Left ventricle myocardium inferior (tissue), 1 donor: ENCODE data around the gene GGA3. TPM values are rescaled to one million over a fixed set of nuclear protein-coding genes. Genes with fewer than 3 reads are reported as not detected.

Experiments used
- DNase-seq: peaks from one replicate; pipeline ENCODE4 v3.0.0-alpha.2; 2020
- H3K27ac ChIP-seq: fragments of 200-600 bp; replicated peaks from 2 replicates; pipeline ENCODE4 v1.8.0; 2021
- H3K27me3 ChIP-seq: fragments of 200-600 bp; 2 replicates; pipeline ENCODE4 v1.8.0; 2021; ENCODE audit warnings: low read depth
- H3K36me3 ChIP-seq: fragments of 200-600 bp; 2 replicates; pipeline ENCODE4 v1.8.0; 2021
- H3K4me1 ChIP-seq: fragments of 200-600 bp; 2 replicates; pipeline ENCODE4 v1.8.0; 2021
- H3K4me3 ChIP-seq: fragments of 200-600 bp; 2 replicates; pipeline ENCODE4 v1.8.0; 2021; ENCODE audit warnings: mild to moderate bottlenecking, moderate library complexity
- H3K9me3 ChIP-seq: fragments of 200-600 bp; replicated peaks from 2 replicates; pipeline ENCODE4 v1.8.0; 2021
- intact Hi-C: fragments of 100-400 bp; cut with micrococcal nuclease; formaldehyde crosslinking; loops from one replicate; pipeline ENCODE4 v1.11.0; 2022
- total RNA-seq: library from RNA; stranded (reverse); fragmentation: NEBNext Ultra II Directional; extraction: Animal tissue kit (Norgen Biotek cat#: 25700); gene quantifications from one replicate; pipeline ENCODE4 v1.2.1, GENCODE V29; 2021
- TF ChIP-seq, protein P1 (sequence below): fragments of 200-600 bp; IDR thresholded peaks from 2 replicates; pipeline ENCODE4 v1.8.0; 2021; ENCODE audit warnings: antibody characterized with exemption, mild to moderate bottlenecking, borderline replicate concordance
- donor health status: DM: no; HTN: yes; CAD: no; lungs with severe emphysema.

The GGA3 gene
- total RNA-seq, 1 donor from 2014 or later, result 18.8 TPM

DNA sequence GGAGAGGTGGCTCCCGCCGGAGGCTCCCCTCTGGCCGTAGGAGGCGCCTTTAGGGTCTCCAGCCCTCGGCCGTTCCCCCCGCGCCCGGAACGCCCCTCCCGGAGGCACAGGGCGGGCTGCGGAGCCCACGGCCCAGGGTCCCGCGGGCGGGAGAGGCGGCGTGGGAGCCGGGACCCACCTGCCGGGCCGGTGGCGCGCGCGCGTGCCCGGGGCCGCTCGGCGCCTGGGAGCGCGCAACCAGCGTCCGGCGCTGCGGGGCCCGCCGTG lies 9.5 kb upstream of the GGA3 start, which contains the start of gene MIF4GD:
TSS of gene MIF4GD (minus strand) at position 266 of the 267 bp plus-strand sequence. CDS start 1,036 bp downstream, outside the sequence.
- peaks cover 21% of the 10 kb centered on the region for H3K36me3 ChIP-seq
- no peaks in the 10 kb centered on the region for H3K9me3 ChIP-seq
- peak within 1 kb of the TSS; percentile 97 for H3K27ac ChIP-seq
- intact Hi-C loops, result no loop called here
- peaks cover 47% of the 10 kb centered on the region for H3K4me1 ChIP-seq
- H3K4me3 ChIP-seq, result peak within 1 kb of the TSS; percentile 90
- no peaks in the 10 kb centered on the region for H3K27me3 ChIP-seq
- no peak for DNase-seq
- TF ChIP-seq, protein P1, sequence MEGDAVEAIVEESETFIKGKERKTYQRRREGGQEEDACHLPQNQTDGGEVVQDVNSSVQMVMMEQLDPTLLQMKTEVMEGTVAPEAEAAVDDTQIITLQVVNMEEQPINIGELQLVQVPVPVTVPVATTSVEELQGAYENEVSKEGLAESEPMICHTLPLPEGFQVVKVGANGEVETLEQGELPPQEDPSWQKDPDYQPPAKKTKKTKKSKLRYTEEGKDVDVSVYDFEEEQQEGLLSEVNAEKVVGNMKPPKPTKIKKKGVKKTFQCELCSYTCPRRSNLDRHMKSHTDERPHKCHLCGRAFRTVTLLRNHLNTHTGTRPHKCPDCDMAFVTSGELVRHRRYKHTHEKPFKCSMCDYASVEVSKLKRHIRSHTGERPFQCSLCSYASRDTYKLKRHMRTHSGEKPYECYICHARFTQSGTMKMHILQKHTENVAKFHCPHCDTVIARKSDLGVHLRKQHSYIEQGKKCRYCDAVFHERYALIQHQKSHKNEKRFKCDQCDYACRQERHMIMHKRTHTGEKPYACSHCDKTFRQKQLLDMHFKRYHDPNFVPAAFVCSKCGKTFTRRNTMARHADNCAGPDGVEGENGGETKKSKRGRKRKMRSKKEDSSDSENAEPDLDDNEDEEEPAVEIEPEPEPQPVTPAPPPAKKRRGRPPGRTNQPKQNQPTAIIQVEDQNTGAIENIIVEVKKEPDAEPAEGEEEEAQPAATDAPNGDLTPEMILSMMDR, result no peak

- TF ChIP-seq, protein P1, result peak; percentile 15
- Histone ChIP-seq H3K27ac (peak overlapping the region; percentile 97), H3K4me3 (peak overlapping the region; percentile 90), H3K9me3 (no peaks in the 10 kb centered on the region), H3K27me3 (no peaks in the 10 kb centered on the region), H3K36me3 (peaks cover 26% of the 10 kb centered on the region), H3K4me1 (peaks cover 47% of the 10 kb centered on the region)
- intact Hi-C loops, result no loop called here
- DNase-seq, result peak; percentile 62
Observed at GRCh38 chr17:75270218-75270965, 9.0 kb upstream of the GGA3 start.

GRCh38 chr17:75269844-75270217 lies 8.4 kb upstream of the GGA3 start:
- H3K4me3 ChIP-seq, result peak overlapping the region; percentile 90
- H3K27ac ChIP-seq, result peak overlapping the region; percentile 97
- peaks cover 47% of the 10 kb centered on the region for H3K4me1 ChIP-seq
- H3K27me3 ChIP-seq, result no peaks in the 10 kb centered on the region
- no peak for DNase-seq
- H3K36me3 ChIP-seq, result peaks cover 31% of the 10 kb centered on the region
- TF ChIP-seq, protein P1, result no peak
- no peaks in the 10 kb centered on the region for H3K9me3 ChIP-seq
- intact Hi-C loops, result no loop called here

DNA sequence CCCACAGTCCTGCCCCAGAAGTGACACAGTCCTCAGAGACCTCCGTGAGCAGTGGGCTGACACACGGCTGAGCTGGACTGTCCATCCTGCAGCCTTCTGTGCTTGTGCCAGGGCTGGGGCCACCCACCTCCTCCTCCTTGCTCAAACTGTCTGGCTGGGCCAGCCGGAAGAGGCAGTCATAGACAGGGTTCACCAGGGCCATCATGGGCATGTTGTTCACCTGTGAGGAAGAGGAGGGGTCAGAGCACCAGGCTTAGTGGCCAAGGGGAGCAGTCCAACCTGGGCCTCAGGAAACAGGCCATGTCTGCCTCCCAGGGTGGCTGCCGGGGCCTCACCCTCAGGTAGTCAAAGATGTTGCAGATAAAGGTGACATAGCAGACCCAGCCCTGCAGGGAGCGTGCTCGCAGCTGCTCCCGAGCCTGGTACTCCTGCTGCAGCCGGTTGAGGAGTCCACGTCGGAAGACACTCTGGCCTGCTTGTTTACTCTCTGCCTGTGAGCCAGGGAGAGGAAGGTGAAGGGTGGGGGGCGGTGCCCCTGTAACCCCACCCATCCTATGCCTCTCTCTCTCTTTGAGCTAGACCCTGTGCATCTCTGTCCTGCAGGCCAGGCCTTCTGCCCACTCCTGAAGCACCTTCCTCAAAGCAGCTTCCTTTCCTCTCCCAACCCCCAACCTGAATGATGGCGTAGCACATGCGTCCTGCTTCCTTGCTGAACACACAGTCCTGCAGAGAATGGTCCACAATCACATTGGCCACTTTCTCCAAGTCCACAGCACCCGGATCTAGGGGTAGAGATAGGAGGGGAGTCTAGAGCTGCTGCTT lies 6.2 kb upstream of the GGA3 start:
- intact Hi-C loops, result no loop called here
- Histone ChIP-seq H3K4me3 (no peak overlapping the region), H3K27ac (no peak overlapping the region), H3K4me1 (peaks cover 46% of the 10 kb centered on the region), H3K27me3 (no peaks in the 10 kb centered on the region), H3K36me3 (peaks cover 47% of the 10 kb centered on the region), H3K9me3 (no peaks in the 10 kb centered on the region)
- DNase-seq, result no peak
- TF ChIP-seq, protein P1, result no peak

DNA sequence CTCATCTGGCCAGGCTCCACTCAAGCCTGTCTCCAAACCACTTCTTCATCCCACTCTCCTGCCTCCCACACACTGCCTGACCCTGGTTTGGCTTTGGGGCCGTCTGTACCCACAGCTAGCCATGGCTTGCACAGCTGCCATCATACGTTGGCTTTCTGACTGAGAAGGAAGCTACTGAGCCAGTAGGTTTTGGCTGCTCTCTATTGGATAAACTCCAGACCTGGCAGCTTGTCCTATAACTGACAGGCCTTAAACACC lies 5.7 kb upstream of the GGA3 start:
- Histone ChIP-seq H3K4me3 (no peak overlapping the region), H3K27me3 (no peaks in the 10 kb centered on the region), H3K36me3 (peaks cover 47% of the 10 kb centered on the region), H3K9me3 (no peaks in the 10 kb centered on the region), H3K4me1 (peaks cover 46% of the 10 kb centered on the region), H3K27ac (no peak overlapping the region)
- TF ChIP-seq, protein P1, result no peak
- no peak for DNase-seq
- intact Hi-C loops, result no loop called here
